Fibroblast of the aortic adventitia (primary cell): ENCODE data around the gene EEF1A2. TPM values are rescaled to one million over a fixed set of nuclear protein-coding genes. Genes with fewer than 3 reads are reported as not detected.

ENCODE experiments used
- DNase-seq: peaks from one replicate; pipeline ENCODE4 v3.0.0-alpha.2; 2010; ENCODE audit warnings: low read depth
- H3K4me3 ChIP-seq: 2 replicates; pipeline ENCODE4 v1.5.1; 2011; ENCODE audit warnings: low read depth, mild to moderate bottlenecking, control low read depth, low read length, moderate library complexity
- total RNA-seq: library from RNA; depleted of rRNA; stranded (reverse); fragments of >200 nt; gene quantifications from 2 replicates; pipeline ENCODE4 v1.2.3, GENCODE V29; 2012; ENCODE audit warnings: low replicate concordance
- TF ChIP-seq, protein P1 (sequence below): IDR thresholded peaks from 2 replicates; pipeline ENCODE4 v1.5.1; 2011; ENCODE audit warnings: mild to moderate bottlenecking, low read length, control low read depth, inconsistent platforms; ENCODE audit not compliant: insufficient read depth

The EEF1A2 gene
- total RNA-seq, 1 donor: 0.18 TPM

DNA sequence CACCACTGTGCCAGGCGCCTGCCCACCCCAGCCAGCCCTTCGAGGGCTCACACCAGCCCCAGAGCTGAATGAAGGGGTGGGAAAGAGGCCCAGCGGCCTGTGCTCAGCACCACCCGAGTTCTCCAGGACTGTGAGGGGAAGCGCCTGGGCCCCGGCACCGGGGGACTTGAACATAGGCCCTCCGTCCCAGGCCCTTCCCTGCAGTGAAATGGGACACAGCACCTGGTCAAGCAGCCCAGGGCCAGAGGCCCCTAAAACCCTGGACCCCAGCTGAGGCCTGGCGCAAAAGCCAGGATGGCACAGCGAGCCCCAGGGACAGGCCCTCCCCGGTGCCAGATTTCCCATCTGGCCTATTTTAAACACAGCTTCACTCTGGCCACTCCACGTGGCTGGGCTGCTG, 30.5 kb downstream of the EEF1A2 start:
- no peak overlapping the region for H3K4me3 ChIP-seq
- no peak for DNase-seq
- TF ChIP-seq, protein P1, sequence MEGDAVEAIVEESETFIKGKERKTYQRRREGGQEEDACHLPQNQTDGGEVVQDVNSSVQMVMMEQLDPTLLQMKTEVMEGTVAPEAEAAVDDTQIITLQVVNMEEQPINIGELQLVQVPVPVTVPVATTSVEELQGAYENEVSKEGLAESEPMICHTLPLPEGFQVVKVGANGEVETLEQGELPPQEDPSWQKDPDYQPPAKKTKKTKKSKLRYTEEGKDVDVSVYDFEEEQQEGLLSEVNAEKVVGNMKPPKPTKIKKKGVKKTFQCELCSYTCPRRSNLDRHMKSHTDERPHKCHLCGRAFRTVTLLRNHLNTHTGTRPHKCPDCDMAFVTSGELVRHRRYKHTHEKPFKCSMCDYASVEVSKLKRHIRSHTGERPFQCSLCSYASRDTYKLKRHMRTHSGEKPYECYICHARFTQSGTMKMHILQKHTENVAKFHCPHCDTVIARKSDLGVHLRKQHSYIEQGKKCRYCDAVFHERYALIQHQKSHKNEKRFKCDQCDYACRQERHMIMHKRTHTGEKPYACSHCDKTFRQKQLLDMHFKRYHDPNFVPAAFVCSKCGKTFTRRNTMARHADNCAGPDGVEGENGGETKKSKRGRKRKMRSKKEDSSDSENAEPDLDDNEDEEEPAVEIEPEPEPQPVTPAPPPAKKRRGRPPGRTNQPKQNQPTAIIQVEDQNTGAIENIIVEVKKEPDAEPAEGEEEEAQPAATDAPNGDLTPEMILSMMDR: no peak

DNA sequence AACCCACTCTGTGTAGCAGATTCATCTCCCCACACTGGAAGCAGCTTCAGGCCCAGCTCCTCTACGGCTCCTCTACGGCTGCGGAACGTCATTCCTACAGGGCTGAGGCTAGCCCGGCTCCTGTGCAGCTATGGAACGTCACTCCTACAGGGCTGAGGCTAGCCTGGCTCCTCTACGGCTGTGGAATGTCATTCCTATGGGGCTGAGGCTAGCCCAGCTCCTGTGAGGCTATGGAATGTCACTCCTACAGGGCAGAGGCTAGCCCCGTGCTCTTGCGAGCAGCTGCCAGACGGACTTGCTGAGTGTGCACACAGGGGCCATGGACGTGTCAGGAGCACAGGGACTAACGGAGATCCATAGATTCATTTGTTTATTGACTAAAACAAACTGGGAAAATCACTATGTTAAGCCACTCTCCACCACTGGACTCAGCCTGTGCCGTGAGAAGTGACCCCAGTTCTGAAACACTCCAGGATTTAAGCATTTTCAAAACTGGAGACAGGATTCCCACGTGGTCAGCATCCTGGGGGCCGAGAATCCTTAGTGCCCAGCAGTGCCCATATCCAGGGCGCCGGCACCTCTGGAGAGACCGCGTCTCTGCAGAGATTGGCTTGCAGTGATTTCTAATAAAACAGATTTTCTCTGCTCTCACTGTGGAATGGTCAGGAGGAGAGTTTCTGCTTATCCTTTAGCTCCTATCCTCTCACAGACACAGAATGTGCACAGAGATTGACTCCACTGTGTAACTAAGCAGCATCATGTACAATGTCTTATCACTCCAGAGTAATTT, 31.4 kb downstream of the EEF1A2 start:
- TF ChIP-seq, protein P1: no peak
- no peak overlapping the region for H3K4me3 ChIP-seq
- DNase-seq: no peak

DNA sequence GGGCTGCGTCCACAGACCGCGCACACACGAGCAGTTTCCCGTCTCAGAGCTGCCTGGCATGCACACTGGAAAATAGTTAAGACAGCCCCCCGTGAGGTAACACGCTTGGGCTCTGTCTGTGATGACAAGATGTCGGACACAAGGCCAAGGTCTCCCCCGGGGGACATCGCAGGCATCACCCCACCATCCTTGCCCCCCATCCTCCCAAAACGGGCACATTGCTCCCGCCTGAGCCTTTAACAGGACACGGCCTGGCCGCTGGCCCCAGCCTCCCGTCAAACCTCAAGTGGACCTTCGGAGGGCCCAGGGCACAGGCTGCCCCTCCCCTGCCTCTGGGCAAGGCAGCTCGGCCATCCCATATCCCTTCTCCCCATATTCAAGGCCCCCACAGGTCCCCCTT, 32.0 kb downstream of the EEF1A2 start:
- DNase-seq: no peak
- H3K4me3 ChIP-seq: no peak overlapping the region
- TF ChIP-seq, protein P1: no peak

DNA sequence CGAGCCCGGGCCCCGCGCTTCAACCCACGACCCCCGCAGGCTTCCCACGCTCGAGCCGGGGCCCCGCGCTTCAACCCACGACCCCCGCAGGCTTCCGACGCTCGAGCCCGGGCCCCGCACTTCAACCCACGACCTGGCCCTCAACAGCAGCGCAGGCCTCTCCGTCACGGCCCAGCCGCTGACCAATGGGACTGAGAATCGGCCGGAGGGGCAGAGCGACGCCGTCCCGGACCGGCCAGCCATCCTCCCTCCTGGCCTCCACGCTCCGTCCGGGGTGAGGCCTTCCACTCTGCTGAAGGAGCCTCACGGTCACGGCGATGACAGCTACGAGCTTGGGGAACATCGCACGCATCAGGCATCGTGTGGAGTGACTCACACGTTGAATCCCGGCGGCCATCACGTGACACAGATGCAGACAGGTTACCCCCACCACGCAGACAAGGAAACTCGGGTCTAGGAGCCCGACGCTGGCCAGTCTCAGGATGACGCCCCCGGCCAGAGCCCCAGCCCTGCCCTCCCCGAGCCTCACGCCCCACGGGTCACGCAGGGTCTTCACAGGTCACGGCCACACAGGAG, 32.5 kb downstream of the EEF1A2 start:
- DNase-seq: no peak
- TF ChIP-seq, protein P1: no peak
- no peak overlapping the region for H3K4me3 ChIP-seq

DNA sequence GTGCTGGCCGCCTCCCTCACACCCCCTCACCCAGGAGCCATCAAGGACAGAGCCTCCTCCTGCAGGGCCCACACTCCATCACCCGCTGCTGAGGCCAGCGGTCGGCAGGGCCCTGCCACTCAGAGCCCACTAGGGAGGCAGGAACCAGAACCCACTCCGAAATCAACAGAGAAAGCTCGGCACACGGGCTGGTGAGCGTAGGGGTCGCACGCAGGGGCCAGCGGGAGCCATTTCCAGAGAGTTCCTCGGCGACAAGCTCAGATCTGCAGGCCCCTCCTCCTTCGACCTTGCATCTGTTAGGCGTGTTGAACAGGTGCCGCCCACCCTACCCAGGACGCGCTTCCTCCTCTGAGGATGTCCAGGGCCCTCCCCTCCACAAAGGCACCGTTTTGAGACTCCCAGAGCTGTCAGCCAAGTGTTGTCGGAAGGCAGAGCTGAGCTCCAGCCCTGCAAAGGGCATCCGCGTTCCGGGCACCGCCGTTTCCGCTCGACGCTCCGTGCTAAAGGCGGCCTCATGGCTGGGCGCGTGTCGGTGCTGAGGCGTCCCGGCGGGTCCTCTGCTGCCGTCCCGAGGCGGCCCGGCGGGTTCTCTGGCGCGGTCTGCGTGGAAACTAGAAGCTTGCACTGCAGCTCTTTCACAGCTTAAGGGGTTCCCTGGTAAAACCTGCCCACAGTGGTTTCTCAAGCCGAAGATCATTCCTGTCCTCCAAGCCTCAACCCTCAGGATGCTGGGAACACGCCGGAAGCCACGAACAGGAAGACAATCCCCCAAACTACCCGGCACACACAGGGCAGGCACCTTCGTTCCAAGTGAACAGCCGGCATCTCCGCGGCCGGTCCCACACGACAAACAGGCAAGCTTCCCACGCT, 33.3 kb downstream of the EEF1A2 start:
- DNase-seq: no peak
- no peak overlapping the region for H3K4me3 ChIP-seq
- TF ChIP-seq, protein P1: no peak

DNA sequence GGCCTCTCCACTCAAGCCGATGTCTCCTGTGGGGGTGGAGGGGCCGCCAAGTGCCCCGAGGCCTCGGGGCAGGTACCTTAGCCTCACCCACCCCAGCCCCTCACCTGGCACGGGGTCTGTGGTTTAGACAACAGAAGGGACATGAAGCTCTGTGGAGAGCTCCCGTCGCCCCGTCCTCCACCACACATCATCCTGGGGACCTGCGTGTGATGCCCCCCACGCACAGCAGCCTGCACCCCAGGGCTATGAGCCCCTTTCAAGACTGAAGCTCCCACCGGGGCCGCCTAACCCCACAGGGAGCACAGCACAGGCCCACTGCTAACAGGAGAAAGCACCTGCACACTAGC, 34.6 kb downstream of the EEF1A2 start:
- TF ChIP-seq, protein P1: no peak

More for the DNA sequence above, 34.6 kb downstream of the EEF1A2 start:
- no peak for DNase-seq
- no peak overlapping the region for H3K4me3 ChIP-seq
